GM21737 (cell line): Measurements from ENCODE around the gene ELP2.
"Not testable (repeated sequence)": the region's sequence is repeated elsewhere in the genome, so short reads cannot be mapped to it uniquely, and the experiment has no call there.

Experiments
- ATAC-seq: cut with Tn5 transposase; IDR thresholded peaks from one replicate; pipeline ENCODE4 v1.9.1; 2021; ENCODE audit warnings: mild to moderate bottlenecking, moderate library complexity; ENCODE audit not compliant: unreplicated experiment

Gene ELP2

GRCh38 chr18:36129300-36130038, at the start of gene ELP2, which contains the start of gene SLC39A6:
Gene ELP2, plus strand, starts transcription at chr18:36129899. Its CDS starts 35 bp downstream, at chr18:36129934.
Gene SLC39A6, minus strand, starts transcription at chr18:36129340. Its CDS starts 2,333 bp downstream, at chr18:36127007.
- ATAC-seq = peak; percentile 83

GRCh38 chr18:36081118-36081517, 48.6 kb upstream of the ELP2 start:
- not testable (repeated sequence) for ATAC-seq

GRCh38 chr18:36083729-36084128, 46.0 kb upstream of the ELP2 start:
- no peak for ATAC-seq

GRCh38 chr18:36085195-36085594, 44.5 kb upstream of the ELP2 start:
- no peak for ATAC-seq

GRCh38 chr18:36086186-36086585, 43.5 kb upstream of the ELP2 start:
- no peak for ATAC-seq

- ATAC-seq = no peak
Measured at GRCh38 chr18:36088256-36088655, 41.4 kb upstream of the ELP2 start.

- ATAC-seq = no peak
Measured at GRCh38 chr18:36089001-36089400, 40.7 kb upstream of the ELP2 start.

GRCh38 chr18:36092116-36092515, 37.6 kb upstream of the ELP2 start:
- ATAC-seq = not testable (repeated sequence)

- no peak for ATAC-seq
Measured at GRCh38 chr18:36094431-36094830, 35.3 kb upstream of the ELP2 start.

- no peak for ATAC-seq
Measured at GRCh38 chr18:36095936-36096519, 33.7 kb upstream of the ELP2 start.

GRCh38 chr18:36096955-36097354, 32.7 kb upstream of the ELP2 start:
- no peak for ATAC-seq

GRCh38 chr18:36099311-36099710, 30.4 kb upstream of the ELP2 start:
- no peak for ATAC-seq

- no peak for ATAC-seq
Measured at GRCh38 chr18:36101943-36102342, 27.8 kb upstream of the ELP2 start.

- no peak for ATAC-seq
Measured at GRCh38 chr18:36104749-36105148, 24.9 kb upstream of the ELP2 start.

GRCh38 chr18:36107477-36107876, 22.2 kb upstream of the ELP2 start:
- no peak for ATAC-seq

GRCh38 chr18:36108196-36108595, 21.5 kb upstream of the ELP2 start:
- no peak for ATAC-seq

GRCh38 chr18:36108601-36109000, 21.1 kb upstream of the ELP2 start:
- ATAC-seq = no peak

- no peak for ATAC-seq
Measured at GRCh38 chr18:36109737-36110136, 20.0 kb upstream of the ELP2 start.

- no peak for ATAC-seq
Measured at GRCh38 chr18:36112302-36112701, 17.4 kb upstream of the ELP2 start.

GRCh38 chr18:36114251-36114650, 15.4 kb upstream of the ELP2 start:
- ATAC-seq = no peak

GRCh38 chr18:36114738-36115137, 15.0 kb upstream of the ELP2 start:
- no peak for ATAC-seq

GRCh38 chr18:36116771-36117170, 12.9 kb upstream of the ELP2 start:
- ATAC-seq = not testable (repeated sequence)
